Right lobe of liver (tissue), 4 donors: ENCODE data around the gene TBKBP1.

Source experiments
- POLR2A ChIP-seq: fragments of 450-650 bp; IDR thresholded peaks from one replicate; pipeline ENCODE4 v1.6.1; 2017; ENCODE audit warnings: antibody characterized with exemption, mild to moderate bottlenecking
- TF ChIP-seq, protein P1 (sequence below), 4 donors: fragments of 200-600 bp in 3 of 4; fragments of 450-650 bp in 1 of 4; IDR thresholded peaks; one replicate each; pipeline versions ENCODE4 v1.5.1 to v1.8.0; 2016 to 2022; ENCODE audit warnings: antibody characterized with exemption in 4 of 4, mild to moderate bottlenecking in 2 of 4
- donor health status: DM: no; HTN: no; CAD: no.
- donor health status: DM: no; HTN: no; CAD: no.
- donor health status: DM: no; HTN: yes; CAD: no.

DNA sequence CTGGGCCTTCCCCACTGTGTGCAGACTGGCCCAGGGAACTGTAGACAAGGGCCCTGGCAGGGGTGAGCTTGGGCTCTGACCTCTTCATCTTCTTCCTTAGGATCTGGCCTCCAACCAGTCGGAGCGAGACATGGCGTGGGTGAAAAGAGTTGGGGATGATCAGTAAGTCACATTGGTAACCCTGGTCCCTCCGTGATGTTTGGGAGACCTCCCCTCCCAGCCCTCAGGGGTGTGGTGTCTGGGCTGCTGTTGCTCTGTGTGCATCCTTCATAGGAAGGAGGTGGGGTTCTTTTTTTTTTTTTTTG lies 5.5 kb downstream of the TBKBP1 start:
- TF ChIP-seq, protein P1, sequence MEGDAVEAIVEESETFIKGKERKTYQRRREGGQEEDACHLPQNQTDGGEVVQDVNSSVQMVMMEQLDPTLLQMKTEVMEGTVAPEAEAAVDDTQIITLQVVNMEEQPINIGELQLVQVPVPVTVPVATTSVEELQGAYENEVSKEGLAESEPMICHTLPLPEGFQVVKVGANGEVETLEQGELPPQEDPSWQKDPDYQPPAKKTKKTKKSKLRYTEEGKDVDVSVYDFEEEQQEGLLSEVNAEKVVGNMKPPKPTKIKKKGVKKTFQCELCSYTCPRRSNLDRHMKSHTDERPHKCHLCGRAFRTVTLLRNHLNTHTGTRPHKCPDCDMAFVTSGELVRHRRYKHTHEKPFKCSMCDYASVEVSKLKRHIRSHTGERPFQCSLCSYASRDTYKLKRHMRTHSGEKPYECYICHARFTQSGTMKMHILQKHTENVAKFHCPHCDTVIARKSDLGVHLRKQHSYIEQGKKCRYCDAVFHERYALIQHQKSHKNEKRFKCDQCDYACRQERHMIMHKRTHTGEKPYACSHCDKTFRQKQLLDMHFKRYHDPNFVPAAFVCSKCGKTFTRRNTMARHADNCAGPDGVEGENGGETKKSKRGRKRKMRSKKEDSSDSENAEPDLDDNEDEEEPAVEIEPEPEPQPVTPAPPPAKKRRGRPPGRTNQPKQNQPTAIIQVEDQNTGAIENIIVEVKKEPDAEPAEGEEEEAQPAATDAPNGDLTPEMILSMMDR (IDR thresholded peaks at IDR 0.05) = no peak
- TF ChIP-seq POLR2A = no peak
